HEK293 (cell line): ENCODE measurements around the gene PIP5KL1.

Experiments used
- GFI1B ChIP-seq: fragments of 450-650 bp; formaldehyde crosslinking; IDR thresholded peaks from 2 replicates; pipeline ENCODE4 v1.5.1; 2016; ENCODE audit warnings: missing biosample characterization, missing genetic modification characterization
- SCRT2 ChIP-seq: fragments of 450-650 bp; formaldehyde crosslinking; IDR thresholded peaks from 2 replicates; pipeline ENCODE4 v1.5.1; 2016; ENCODE audit warnings: missing biosample characterization, missing genetic modification characterization
- ZBTB48 ChIP-seq: fragments of 450-650 bp; formaldehyde crosslinking; IDR thresholded peaks from 2 replicates; pipeline ENCODE4 v1.5.1; 2016; ENCODE audit warnings: missing biosample characterization, missing genetic modification characterization
- ZNF175 ChIP-seq: fragments of 450-650 bp; formaldehyde crosslinking; IDR thresholded peaks from 2 replicates; pipeline ENCODE4 v1.5.1; 2016; ENCODE audit warnings: missing biosample characterization, missing genetic modification characterization
- ZNF2 ChIP-seq: fragments of 450-650 bp; formaldehyde crosslinking; IDR thresholded peaks from 2 replicates; pipeline ENCODE4 v1.5.1; 2016; ENCODE audit warnings: missing biosample characterization, missing genetic modification characterization
- ZNF214 ChIP-seq: fragments of 450-650 bp; formaldehyde crosslinking; IDR thresholded peaks from 2 replicates; pipeline ENCODE4 v1.5.1; 2017; ENCODE audit warnings: missing biosample characterization, mild to moderate bottlenecking, missing genetic modification characterization, borderline replicate concordance
- ZNF341 ChIP-seq: fragments of 450-650 bp; formaldehyde crosslinking; IDR thresholded peaks from 2 replicates; pipeline ENCODE4; 2016; ENCODE audit warnings: low read depth, missing biosample characterization, missing genetic modification characterization
- ZNF423 ChIP-seq: fragments of 450-650 bp; formaldehyde crosslinking; IDR thresholded peaks from 2 replicates; pipeline ENCODE4 v1.5.1; 2016; ENCODE audit warnings: missing biosample characterization, missing genetic modification characterization
- TF ChIP-seq, protein P1 (sequence below): fragments of 450-650 bp; formaldehyde crosslinking; IDR thresholded peaks from 2 replicates; pipeline ENCODE4 v1.5.1; 2016; ENCODE audit warnings: missing biosample characterization, missing genetic modification characterization
- TF ChIP-seq, protein P2 (sequence below): fragments of 450-650 bp; formaldehyde crosslinking; IDR thresholded peaks from 2 replicates; pipeline ENCODE4 v1.5.1; 2017; ENCODE audit warnings: missing biosample characterization, mild to moderate bottlenecking, missing genetic modification characterization, moderate library complexity
- TF ChIP-seq, protein P3 (sequence below): fragments of 450-650 bp; formaldehyde crosslinking; IDR thresholded peaks from 2 replicates; pipeline ENCODE4 v1.5.1; 2016; ENCODE audit warnings: missing biosample characterization, missing genetic modification characterization
- TF ChIP-seq, protein P4 (sequence below): fragments of 450-650 bp; formaldehyde crosslinking; IDR thresholded peaks from 2 replicates; pipeline ENCODE4 v1.5.1; 2016; ENCODE audit warnings: missing biosample characterization, missing genetic modification characterization
- TF ChIP-seq, protein P5 (sequence below): fragments of 450-650 bp; formaldehyde crosslinking; IDR thresholded peaks from 2 replicates; pipeline ENCODE4 v1.5.1; 2016; ENCODE audit warnings: missing biosample characterization, missing genetic modification characterization
- TF ChIP-seq, protein P6 (sequence below): fragments of 450-650 bp; formaldehyde crosslinking; IDR thresholded peaks from 2 replicates; pipeline ENCODE4 v1.5.1; 2016; ENCODE audit warnings: missing biosample characterization, missing genetic modification characterization
- TF ChIP-seq, protein P7 (sequence below): fragments of 450-650 bp; formaldehyde crosslinking; IDR thresholded peaks from 2 replicates; pipeline ENCODE4 v1.5.1; 2016; ENCODE audit warnings: missing biosample characterization, missing genetic modification characterization, low read depth
- TF ChIP-seq, protein P8 (sequence below): fragments of 450-650 bp; IDR thresholded peaks from 2 replicates; pipeline ENCODE4 v1.5.1; 2018; ENCODE audit warnings: missing biosample characterization, mild to moderate bottlenecking, missing genetic modification characterization
- TF ChIP-seq, protein P9 (sequence below): fragments of 450-650 bp; formaldehyde crosslinking; conservative IDR thresholded peaks from 2 replicates; pipeline ENCODE4 v1.5.1; 2016; ENCODE audit warnings: low read depth, missing biosample characterization, missing genetic modification characterization

PIP5KL1 gene

DNA sequence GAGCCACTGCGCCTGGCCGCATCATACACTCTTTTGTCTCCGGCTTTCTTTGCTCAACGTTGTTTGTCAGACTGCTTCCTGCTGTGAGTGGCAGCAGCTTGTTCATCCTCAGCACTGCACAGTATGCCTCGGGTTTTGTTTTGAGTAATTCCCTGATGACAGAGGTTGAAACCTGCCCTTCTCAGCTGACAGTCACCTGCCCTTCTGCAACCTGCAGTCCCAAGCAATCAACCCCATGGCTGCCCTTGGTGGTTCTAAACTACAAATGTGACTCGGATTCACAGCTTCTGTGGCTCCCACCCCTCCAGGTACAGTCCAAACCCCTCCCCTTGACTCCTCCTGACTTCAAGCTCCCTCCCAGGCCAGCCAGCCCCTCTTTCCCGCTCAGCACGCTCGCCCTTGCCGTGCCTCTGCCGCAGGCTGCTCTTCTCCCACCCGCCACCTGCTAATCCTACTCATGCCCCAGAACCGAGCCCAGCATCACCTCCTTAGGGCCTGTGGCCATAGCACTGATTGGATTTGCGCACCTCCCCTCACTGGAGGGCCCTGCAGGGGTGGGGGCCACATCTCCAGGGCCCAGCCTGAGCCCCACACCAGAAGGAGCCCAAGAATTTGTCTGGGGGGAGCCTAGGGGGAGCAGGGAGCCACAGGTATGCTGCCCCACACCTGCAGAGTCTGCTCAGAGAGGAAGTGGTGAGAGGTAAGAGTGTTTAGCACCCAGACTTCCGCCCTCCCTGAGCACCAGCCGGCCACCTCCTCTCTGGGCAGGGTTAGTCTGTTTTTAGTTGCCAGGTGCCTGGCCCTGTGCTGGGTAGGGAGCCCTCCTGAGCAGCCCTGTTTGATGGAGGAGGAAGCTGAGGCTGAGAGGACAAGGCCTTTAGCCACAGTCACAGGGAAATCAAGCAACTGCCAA, 40.1 kb upstream of the PIP5KL1 start (continued):
- TF ChIP-seq, protein P1, sequence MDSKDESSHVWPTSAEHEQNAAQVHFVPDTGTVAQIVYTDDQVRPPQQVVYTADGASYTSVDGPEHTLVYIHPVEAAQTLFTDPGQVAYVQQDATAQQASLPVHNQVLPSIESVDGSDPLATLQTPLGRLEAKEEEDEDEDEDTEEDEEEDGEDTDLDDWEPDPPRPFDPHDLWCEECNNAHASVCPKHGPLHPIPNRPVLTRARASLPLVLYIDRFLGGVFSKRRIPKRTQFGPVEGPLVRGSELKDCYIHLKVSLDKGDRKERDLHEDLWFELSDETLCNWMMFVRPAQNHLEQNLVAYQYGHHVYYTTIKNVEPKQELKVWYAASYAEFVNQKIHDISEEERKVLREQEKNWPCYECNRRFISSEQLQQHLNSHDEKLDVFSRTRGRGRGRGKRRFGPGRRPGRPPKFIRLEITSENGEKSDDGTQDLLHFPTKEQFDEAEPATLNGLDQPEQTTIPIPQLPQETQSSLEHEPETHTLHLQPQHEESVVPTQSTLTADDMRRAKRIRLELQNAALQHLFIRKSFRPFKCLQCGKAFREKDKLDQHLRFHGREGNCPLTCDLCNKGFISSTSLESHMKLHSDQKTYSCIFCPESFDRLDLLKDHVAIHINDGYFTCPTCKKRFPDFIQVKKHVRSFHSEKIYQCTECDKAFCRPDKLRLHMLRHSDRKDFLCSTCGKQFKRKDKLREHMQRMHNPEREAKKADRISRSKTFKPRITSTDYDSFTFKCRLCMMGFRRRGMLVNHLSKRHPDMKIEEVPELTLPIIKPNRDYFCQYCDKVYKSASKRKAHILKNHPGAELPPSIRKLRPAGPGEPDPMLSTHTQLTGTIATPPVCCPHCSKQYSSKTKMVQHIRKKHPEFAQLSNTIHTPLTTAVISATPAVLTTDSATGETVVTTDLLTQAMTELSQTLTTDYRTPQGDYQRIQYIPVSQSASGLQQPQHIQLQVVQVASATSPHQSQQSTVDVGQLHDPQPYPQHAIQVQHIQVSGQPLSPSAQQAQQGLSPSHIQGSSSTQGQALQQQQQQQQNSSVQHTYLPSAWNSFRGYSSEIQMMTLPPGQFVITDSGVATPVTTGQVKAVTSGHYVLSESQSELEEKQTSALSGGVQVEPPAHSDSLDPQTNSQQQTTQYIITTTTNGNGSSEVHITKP (tag by site-specific recombination), result 0 out of 2 replicates have a peak, but pooled peaks have one; percentile 16
- TF ChIP-seq, protein P2, sequence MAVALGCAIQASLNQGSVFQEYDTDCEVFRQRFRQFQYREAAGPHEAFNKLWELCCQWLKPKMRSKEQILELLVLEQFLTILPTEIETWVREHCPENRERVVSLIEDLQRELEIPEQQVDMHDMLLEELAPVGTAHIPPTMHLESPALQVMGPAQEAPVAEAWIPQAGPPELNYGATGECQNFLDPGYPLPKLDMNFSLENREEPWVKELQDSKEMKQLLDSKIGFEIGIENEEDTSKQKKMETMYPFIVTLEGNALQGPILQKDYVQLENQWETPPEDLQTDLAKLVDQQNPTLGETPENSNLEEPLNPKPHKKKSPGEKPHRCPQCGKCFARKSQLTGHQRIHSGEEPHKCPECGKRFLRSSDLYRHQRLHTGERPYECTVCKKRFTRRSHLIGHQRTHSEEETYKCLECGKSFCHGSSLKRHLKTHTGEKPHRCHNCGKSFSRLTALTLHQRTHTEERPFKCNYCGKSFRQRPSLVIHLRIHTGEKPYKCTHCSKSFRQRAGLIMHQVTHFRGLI, result no peak
- TF ChIP-seq, protein P3, sequence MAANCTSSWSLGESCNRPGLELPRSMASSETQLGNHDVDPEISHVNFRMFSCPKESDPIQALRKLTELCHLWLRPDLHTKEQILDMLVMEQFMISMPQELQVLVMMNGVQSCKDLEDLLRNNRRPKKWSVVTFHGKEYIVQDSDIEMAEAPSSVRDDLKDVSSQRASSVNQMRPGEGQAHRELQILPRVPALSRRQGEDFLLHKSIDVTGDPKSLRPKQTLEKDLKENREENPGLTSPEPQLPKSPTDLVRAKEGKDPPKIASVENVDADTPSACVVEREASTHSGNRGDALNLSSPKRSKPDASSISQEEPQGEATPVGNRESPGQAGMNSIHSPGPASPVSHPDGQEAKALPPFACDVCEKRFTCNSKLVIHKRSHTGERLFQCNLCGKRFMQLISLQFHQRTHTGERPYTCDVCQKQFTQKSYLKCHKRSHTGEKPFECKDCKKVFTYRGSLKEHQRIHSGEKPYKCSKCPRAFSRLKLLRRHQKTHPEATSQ, result 0 out of 2 replicates have a peak, but pooled peaks have one; percentile 1
- TF ChIP-seq ZNF2 (no peak), ZNF214 (tag by site-specific recombination) (no peak), ZNF341 (peak; percentile 48; the same call in 1 of the 2 replicates), ZNF423 (tag by site-specific recombination) (no peak), GFI1B (tag by site-specific recombination) (no peak; the same call in 1 of the 2 replicates), SCRT2 (tag by site-specific recombination) (peak; percentile 81), ZNF175 (no peak), ZBTB48 (tag by site-specific recombination) (no peak)
- TF ChIP-seq, protein P4, sequence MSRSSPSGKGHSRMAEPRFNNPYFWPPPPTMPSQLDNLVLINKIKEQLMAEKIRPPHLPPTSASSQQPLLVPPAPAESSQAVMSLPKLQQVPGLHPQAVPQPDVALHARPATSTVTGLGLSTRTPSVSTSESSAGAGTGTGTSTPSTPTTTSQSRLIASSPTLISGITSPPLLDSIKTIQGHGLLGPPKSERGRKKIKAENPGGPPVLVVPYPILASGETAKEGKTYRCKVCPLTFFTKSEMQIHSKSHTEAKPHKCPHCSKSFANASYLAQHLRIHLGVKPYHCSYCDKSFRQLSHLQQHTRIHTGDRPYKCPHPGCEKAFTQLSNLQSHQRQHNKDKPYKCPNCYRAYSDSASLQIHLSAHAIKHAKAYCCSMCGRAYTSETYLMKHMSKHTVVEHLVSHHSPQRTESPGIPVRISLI (tag by site-specific recombination), result no peak
- TF ChIP-seq, protein P5, sequence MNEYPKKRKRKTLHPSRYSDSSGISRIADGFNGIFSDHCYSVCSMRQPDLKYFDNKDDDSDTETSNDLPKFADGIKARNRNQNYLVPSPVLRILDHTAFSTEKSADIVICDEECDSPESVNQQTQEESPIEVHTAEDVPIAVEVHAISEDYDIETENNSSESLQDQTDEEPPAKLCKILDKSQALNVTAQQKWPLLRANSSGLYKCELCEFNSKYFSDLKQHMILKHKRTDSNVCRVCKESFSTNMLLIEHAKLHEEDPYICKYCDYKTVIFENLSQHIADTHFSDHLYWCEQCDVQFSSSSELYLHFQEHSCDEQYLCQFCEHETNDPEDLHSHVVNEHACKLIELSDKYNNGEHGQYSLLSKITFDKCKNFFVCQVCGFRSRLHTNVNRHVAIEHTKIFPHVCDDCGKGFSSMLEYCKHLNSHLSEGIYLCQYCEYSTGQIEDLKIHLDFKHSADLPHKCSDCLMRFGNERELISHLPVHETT (tag by site-specific recombination), result no peak
- TF ChIP-seq, protein P6, sequence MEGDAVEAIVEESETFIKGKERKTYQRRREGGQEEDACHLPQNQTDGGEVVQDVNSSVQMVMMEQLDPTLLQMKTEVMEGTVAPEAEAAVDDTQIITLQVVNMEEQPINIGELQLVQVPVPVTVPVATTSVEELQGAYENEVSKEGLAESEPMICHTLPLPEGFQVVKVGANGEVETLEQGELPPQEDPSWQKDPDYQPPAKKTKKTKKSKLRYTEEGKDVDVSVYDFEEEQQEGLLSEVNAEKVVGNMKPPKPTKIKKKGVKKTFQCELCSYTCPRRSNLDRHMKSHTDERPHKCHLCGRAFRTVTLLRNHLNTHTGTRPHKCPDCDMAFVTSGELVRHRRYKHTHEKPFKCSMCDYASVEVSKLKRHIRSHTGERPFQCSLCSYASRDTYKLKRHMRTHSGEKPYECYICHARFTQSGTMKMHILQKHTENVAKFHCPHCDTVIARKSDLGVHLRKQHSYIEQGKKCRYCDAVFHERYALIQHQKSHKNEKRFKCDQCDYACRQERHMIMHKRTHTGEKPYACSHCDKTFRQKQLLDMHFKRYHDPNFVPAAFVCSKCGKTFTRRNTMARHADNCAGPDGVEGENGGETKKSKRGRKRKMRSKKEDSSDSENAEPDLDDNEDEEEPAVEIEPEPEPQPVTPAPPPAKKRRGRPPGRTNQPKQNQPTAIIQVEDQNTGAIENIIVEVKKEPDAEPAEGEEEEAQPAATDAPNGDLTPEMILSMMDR (tag by site-specific recombination), result no peak
- TF ChIP-seq, protein P7, sequence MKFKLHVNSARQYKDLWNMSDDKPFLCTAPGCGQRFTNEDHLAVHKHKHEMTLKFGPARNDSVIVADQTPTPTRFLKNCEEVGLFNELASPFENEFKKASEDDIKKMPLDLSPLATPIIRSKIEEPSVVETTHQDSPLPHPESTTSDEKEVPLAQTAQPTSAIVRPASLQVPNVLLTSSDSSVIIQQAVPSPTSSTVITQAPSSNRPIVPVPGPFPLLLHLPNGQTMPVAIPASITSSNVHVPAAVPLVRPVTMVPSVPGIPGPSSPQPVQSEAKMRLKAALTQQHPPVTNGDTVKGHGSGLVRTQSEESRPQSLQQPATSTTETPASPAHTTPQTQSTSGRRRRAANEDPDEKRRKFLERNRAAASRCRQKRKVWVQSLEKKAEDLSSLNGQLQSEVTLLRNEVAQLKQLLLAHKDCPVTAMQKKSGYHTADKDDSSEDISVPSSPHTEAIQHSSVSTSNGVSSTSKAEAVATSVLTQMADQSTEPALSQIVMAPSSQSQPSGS (tag by site-specific recombination), result no peak
- TF ChIP-seq, protein P8, sequence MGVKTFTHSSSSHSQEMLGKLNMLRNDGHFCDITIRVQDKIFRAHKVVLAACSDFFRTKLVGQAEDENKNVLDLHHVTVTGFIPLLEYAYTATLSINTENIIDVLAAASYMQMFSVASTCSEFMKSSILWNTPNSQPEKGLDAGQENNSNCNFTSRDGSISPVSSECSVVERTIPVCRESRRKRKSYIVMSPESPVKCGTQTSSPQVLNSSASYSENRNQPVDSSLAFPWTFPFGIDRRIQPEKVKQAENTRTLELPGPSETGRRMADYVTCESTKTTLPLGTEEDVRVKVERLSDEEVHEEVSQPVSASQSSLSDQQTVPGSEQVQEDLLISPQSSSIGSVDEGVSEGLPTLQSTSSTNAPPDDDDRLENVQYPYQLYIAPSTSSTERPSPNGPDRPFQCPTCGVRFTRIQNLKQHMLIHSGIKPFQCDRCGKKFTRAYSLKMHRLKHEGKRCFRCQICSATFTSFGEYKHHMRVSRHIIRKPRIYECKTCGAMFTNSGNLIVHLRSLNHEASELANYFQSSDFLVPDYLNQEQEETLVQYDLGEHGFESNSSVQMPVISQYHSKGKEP (tag by site-specific recombination), result peak; percentile 63; the same call in 1 of the 2 replicates
- TF ChIP-seq, protein P9, sequence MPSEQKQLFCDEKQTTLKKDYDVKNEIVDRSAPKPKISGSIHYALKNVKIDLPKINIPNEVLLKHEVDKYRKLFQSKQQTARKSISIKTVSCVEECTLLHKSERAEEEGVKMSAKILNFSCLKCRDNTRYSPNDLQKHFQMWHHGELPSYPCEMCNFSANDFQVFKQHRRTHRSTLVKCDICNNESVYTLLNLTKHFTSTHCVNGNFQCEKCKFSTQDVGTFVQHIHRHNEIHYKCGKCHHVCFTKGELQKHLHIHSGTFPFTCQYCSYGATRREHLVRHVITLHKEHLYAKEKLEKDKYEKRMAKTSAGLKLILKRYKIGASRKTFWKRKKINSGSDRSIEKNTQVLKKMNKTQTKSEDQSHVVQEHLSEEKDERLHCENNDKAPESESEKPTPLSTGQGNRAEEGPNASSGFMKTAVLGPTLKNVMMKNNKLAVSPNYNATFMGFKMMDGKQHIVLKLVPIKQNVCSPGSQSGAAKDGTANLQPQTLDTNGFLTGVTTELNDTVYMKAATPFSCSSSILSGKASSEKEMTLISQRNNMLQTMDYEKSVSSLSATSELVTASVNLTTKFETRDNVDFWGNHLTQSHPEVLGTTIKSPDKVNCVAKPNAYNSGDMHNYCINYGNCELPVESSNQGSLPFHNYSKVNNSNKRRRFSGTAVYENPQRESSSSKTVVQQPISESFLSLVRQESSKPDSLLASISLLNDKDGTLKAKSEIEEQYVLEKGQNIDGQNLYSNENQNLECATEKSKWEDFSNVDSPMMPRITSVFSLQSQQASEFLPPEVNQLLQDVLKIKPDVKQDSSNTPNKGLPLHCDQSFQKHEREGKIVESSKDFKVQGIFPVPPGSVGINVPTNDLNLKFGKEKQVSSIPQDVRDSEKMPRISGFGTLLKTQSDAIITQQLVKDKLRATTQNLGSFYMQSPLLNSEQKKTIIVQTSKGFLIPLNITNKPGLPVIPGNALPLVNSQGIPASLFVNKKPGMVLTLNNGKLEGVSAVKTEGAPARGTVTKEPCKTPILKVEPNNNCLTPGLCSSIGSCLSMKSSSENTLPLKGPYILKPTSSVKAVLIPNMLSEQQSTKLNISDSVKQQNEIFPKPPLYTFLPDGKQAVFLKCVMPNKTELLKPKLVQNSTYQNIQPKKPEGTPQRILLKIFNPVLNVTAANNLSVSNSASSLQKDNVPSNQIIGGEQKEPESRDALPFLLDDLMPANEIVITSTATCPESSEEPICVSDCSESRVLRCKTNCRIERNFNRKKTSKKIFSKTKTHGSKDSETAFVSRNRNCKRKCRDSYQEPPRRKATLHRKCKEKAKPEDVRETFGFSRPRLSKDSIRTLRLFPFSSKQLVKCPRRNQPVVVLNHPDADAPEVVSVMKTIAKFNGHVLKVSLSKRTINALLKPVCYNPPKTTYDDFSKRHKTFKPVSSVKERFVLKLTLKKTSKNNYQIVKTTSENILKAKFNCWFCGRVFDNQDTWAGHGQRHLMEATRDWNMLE (tag by site-specific recombination), result no peak
